Osteocyte (in vitro differentiated cells): ENCODE data around the gene TMEM63C. TPM values are rescaled to one million over a fixed set of nuclear protein-coding genes. Genes with fewer than 3 reads are reported as not detected.

Experiments used
- DNase-seq: peaks from one replicate; pipeline ENCODE4 v3.0.0; 2021; ENCODE audit warnings: mixed read lengths; ENCODE audit not compliant: unreplicated experiment; ENCODE audit errors: extremely low spot score
- H3K27ac Mint-ChIP-seq: one replicate; pipeline ENCODE4 v1.8.0; 2021; ENCODE audit warnings: mild to moderate bottlenecking, mixed read lengths; ENCODE audit not compliant: unreplicated experiment
- H3K27me3 Mint-ChIP-seq: one replicate; pipeline ENCODE4 v1.8.0; 2021; ENCODE audit warnings: mixed read lengths; ENCODE audit not compliant: unreplicated experiment
- H3K36me3 Mint-ChIP-seq: one replicate; pipeline ENCODE4 v1.8.0; 2021; ENCODE audit warnings: mixed read lengths; ENCODE audit not compliant: unreplicated experiment
- H3K4me1 Mint-ChIP-seq: one replicate; pipeline ENCODE4 v1.8.0; 2021; ENCODE audit warnings: mixed read lengths; ENCODE audit not compliant: unreplicated experiment
- H3K4me3 Mint-ChIP-seq: one replicate; pipeline ENCODE4 v1.8.0; 2021; ENCODE audit warnings: mild to moderate bottlenecking, moderate library complexity, mixed read lengths; ENCODE audit not compliant: unreplicated experiment
- H3K9me3 Mint-ChIP-seq: one replicate; pipeline ENCODE4 v1.8.0; 2021; ENCODE audit warnings: mixed read lengths; ENCODE audit not compliant: unreplicated experiment
- CTCF ChIP-seq: fragments of 200-600 bp; sonication (generic); IDR thresholded peaks from 2 replicates; pipeline ENCODE4 v1.5.0; 2021; ENCODE audit warnings: antibody characterized with exemption, mild to moderate bottlenecking, moderate library complexity
- total RNA-seq: library from RNA; stranded (reverse); gene quantifications from 2 replicates; pipeline ENCODE4 v1.2.1, GENCODE V29; 2021

Gene TMEM63C
- total RNA-seq, 1 donor from 2014 or later, result 0.11 TPM

DNA sequence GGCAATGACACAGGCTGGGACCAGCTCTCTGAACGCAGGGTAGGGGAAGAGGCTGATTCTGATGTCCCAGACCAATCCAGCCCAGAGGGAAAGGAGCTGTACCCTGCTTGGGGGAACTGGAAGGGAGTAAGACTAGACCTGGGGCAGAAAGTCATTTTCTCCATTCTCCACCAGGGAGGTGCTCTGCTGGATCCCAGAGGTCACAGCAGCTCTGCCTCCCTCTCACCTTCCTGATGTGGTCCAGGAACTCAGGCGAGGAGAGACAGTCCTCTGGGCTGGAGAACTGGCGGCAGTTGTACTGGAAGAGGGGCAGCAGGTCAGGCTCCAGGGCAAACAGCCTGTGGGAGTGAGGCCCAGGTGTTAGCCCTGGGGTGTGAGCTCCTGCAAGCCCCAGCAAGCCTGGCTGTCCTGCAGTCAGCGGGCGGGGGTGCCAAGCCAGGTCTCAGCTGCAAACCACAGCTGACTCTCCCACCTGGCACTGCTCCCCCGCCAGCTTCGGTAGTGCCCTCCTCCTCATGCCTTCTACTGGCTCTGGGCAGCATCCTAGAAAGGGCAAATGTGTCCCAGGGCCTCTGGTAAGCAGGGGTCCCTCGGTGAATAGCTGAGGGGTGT lies 87.5 kb downstream of the TMEM63C start:
- H3K4me1 Mint-ChIP-seq, result no peaks in the 10 kb centered on the region
- H3K9me3 Mint-ChIP-seq, result peaks cover 3% of the 10 kb centered on the region
- no peaks in the 10 kb centered on the region for H3K36me3 Mint-ChIP-seq
- peaks cover 43% of the 10 kb centered on the region for H3K27me3 Mint-ChIP-seq
- no peak for DNase-seq
- no peak overlapping the region for H3K4me3 Mint-ChIP-seq
- H3K27ac Mint-ChIP-seq, result no peak overlapping the region
- TF ChIP-seq CTCF, result no peak

DNA sequence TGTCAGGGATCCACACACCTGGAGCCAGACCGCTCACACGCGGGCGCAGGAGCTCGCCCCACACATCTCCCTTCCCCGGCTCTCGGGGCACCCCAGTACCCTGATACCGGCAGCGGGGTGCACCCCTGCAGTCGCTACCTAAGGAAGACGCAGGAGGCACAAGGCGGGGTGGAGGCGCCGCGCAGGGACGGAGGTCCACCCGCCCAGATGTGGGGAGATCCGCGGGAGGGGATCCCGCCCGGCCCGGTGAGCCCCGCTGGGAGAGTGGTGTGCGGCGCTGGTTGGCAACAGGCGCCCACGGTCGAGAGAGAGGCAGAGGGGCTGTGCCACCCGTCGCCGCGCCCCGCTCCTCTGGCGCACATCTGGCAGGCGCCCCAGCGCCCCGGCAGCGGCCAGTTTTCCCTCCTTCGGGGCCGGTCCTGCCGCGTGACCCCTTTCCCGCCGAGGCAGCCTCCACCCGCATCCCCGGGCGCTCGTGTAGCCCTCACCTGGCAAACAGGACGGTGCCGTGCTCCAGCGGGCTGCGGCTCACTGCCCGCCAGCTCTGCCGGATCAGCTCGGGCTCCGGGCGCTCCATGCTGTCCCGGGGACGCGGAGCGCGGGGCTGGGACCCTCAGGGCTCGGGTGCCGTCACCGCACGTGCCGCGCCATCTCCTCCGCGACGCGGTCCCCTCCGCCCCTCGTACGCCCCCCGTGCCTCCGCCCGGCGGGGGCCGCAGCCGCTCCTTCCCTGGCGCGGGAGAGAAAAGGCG lies 88.9 kb downstream of the TMEM63C start:
- Mint-ChIP-seq H3K27me3 (peaks cover 43% of the 10 kb centered on the region), H3K4me1 (no peaks in the 10 kb centered on the region), H3K9me3 (peaks cover 3% of the 10 kb centered on the region), H3K27ac (no peak overlapping the region), H3K36me3 (peaks cover 4% of the 10 kb centered on the region), H3K4me3 (no peak overlapping the region)
- DNase-seq, result no peak
- no peak for TF ChIP-seq CTCF

- Mint-ChIP-seq H3K9me3 (peaks cover 3% of the 10 kb centered on the region), H3K27me3 (peaks cover 43% of the 10 kb centered on the region), H3K4me1 (no peaks in the 10 kb centered on the region), H3K36me3 (peaks cover 8% of the 10 kb centered on the region), H3K27ac (no peak within 1 kb of the TSS), H3K4me3 (peak within 1 kb of the TSS; percentile 19)
- no peak for DNase-seq
- TF ChIP-seq CTCF, result no peak
These were observed 89.6 kb downstream of the TMEM63C start, which contains the start of gene NGB for GRCh38 chr14:77271113-77271710. Gene NGB, minus strand, starts transcription at chr14:77271206. Its CDS starts 269 bp downstream, at chr14:77270937.

- peaks cover 3% of the 10 kb centered on the region for H3K9me3 Mint-ChIP-seq
- no peak overlapping the region for H3K4me3 Mint-ChIP-seq
- peaks cover 11% of the 10 kb centered on the region for H3K36me3 Mint-ChIP-seq
- H3K4me1 Mint-ChIP-seq, result no peaks in the 10 kb centered on the region
- H3K27ac Mint-ChIP-seq, result no peak overlapping the region
- TF ChIP-seq CTCF, result no peak
- DNase-seq, result no peak
- H3K27me3 Mint-ChIP-seq, result peaks cover 43% of the 10 kb centered on the region
These were observed 90.7 kb downstream of the TMEM63C start for GRCh38 chr14:77272261-77272660.

DNA sequence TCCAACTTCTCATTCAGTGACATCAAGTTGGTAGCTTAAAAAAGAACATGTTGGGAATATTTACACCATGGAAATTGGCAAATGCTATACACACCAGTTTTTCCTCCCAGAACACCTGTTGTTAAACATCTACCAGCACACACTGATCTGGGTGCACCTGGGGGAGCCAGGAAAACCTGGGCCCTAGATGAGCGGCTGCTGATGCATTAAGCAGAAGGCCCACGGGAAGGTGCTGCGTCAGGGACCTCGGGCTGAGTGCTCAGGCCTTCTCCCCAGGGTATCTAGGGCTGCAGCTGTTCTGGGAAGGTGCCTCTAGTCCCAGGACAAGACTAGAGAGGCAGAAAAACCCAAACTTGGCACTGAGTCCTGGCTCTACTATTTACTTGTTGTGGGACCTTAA lies 92.2 kb downstream of the TMEM63C start:
- DNase-seq, result no peak
- Mint-ChIP-seq H3K27me3 (peaks cover 30% of the 10 kb centered on the region), H3K36me3 (peaks cover 12% of the 10 kb centered on the region), H3K27ac (no peak overlapping the region), H3K4me3 (no peak overlapping the region), H3K4me1 (no peaks in the 10 kb centered on the region), H3K9me3 (no peaks in the 10 kb centered on the region)
- TF ChIP-seq CTCF, result no peak
